ENCODE measurements around the gene NF1. TPM values are rescaled to one million over a fixed set of nuclear protein-coding genes. Genes with fewer than 3 reads are reported as not detected.

Gene NF1
- total RNA-seq, 4 donors from 2014 or later, result 66.1 to 107 (median 90.9) TPM

DNA sequence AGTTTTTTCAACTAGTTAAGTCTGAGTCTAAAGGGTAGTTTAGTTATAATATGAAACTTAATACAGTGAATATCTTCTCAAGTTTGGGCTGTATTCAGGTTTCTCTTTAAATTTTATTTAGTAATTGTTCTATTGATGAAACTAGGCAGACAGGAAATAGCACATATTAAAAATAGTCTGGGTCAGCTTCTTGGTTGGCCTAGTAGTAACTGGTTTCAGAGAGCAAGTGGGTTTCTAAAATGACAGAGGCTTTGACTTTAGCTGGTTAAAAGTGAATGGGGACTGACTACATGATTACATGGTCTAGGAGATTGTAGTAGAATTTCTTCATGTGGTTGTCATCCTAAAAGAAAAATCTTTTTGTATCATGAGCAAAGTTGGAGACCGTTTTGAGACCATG is 155.5 kb downstream of the NF1 start:
- H3K36me3 ChIP-seq, result peaks cover 0 to 24% (median 0%) of the 10 kb centered on the region in 3 donors
- H3K4me1 ChIP-seq, result peaks cover 0 to 28% (median 4%) of the 10 kb centered on the region in 4 donors
- no peaks in the 10 kb centered on the region for H3K9me3 ChIP-seq
- no peak for DNase-seq (ENCODE audit: low spot score in 2 of 2)
- WGBS, 2 donors, result 56 to 58% methylated on average over 1 of the region's 1 CpG
- H3K27me3 ChIP-seq, result no peaks in the 10 kb centered on the region
- TF ChIP-seq POLR2A (IDR thresholded peaks at IDR 0.05), result no peak
- TF ChIP-seq EP300 (IDR thresholded peaks at IDR 0.05), result no peak
- TF ChIP-seq, protein P1, sequence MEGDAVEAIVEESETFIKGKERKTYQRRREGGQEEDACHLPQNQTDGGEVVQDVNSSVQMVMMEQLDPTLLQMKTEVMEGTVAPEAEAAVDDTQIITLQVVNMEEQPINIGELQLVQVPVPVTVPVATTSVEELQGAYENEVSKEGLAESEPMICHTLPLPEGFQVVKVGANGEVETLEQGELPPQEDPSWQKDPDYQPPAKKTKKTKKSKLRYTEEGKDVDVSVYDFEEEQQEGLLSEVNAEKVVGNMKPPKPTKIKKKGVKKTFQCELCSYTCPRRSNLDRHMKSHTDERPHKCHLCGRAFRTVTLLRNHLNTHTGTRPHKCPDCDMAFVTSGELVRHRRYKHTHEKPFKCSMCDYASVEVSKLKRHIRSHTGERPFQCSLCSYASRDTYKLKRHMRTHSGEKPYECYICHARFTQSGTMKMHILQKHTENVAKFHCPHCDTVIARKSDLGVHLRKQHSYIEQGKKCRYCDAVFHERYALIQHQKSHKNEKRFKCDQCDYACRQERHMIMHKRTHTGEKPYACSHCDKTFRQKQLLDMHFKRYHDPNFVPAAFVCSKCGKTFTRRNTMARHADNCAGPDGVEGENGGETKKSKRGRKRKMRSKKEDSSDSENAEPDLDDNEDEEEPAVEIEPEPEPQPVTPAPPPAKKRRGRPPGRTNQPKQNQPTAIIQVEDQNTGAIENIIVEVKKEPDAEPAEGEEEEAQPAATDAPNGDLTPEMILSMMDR (IDR thresholded peaks at IDR 0.05), result no peak
- H3K27ac ChIP-seq, result peak overlapping the region in 1 of 4 donors; percentile 2
- no peak overlapping the region for H3K4me3 ChIP-seq

DNA sequence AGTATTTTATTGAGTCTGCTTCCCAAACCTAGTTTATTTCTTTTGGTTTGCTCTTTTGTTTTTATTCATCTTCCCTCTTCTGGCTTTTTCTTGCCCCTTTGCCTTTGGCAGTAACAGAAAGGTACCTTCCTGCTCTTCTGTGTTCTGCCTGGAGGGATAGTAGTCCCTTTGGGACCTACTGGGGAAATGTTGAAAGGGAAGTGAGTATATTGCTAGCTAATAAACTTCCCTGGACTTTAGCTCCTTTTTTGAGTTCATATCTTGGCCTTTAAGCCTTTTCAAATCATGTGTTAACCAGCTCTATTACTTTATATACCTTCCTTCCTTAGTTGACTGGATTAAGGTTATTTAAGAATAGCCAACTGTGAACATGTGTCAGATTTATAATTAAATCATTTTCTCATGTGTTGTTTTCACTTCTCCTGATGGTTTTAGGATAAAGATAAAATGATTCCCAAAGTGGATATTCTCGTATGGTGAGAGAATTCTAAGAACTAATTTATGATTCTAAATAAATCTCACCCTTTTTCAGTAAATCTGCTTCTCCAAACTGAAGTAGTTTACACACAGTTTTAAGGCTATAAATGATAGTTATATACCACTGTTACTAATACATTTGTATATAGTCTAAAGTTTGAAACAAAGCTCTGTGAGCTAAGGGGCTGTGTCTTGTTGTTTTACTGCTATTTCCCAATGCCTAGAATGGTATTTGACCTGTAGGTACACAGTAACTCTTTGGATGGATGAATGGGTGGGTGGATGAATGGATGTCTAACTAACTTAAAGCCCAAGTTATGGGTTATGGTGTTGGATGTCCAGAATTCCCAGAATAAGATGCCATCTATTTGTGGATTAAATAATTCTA is 156.6 kb downstream of the NF1 start:
- DNase-seq (ENCODE audit: low spot score in 2 of 2), result no peak
- TF ChIP-seq POLR2A (IDR thresholded peaks at IDR 0.05) (no peak), EP300 (IDR thresholded peaks at IDR 0.05) (no peak)
- TF ChIP-seq, protein P1 (IDR thresholded peaks at IDR 0.05), result no peak
- Histone ChIP-seq H3K36me3 (peaks cover 0 to 18% (median 0%) of the 10 kb centered on the region in 3 donors), H3K27me3 (no peaks in the 10 kb centered on the region), H3K9me3 (no peaks in the 10 kb centered on the region), H3K4me1 (peaks cover 0 to 28% (median 4%) of the 10 kb centered on the region in 4 donors), H3K4me3 (no peak overlapping the region), H3K27ac (peak overlapping the region in 2 of 4 donors; percentile 2 to 37)
- 70 to 73% methylated on average over 1 of the region's 1 CpG for WGBS, 2 donors

- Histone ChIP-seq H3K4me3 (no peak overlapping the region), H3K27ac (peak overlapping the region in 1 of 4 donors; percentile 2), H3K27me3 (no peaks in the 10 kb centered on the region), H3K36me3 (peaks cover 0 to 18% (median 0%) of the 10 kb centered on the region in 3 donors), H3K9me3 (no peaks in the 10 kb centered on the region), H3K4me1 (peaks cover 0 to 28% (median 4%) of the 10 kb centered on the region in 4 donors)
- no peak for DNase-seq (ENCODE audit: low spot score in 2 of 2)
- TF ChIP-seq, protein P1 (IDR thresholded peaks at IDR 0.05), result no peak
- no peak for TF ChIP-seq POLR2A (IDR thresholded peaks at IDR 0.05)
- no peak for TF ChIP-seq EP300 (IDR thresholded peaks at IDR 0.05)
Measured at GRCh38 chr17:31251970-31252328, 157.2 kb downstream of the NF1 start.

DNA sequence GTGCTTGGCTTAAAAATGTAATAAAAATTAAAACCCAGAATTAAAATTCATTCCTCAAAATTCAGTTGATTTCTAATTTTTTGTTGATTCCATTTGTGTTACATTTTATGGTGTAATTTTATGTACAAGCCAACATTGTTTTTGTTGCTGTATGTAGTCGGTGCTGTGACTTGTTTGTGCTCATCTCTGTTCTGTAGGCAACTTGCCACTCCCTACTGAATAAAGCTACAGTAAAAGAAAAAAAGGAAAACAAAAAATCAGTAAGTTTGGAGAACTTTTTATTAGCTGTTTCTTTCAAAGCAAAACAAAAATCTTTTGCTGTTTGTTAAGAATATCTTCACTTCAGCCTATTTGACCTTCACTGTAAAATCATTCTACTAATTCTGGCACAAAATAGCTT is 158.0 kb downstream of the NF1 start:
- 35 to 50% methylated on average over 1 of the region's 1 CpG for WGBS, 2 donors
- DNase-seq (ENCODE audit: low spot score in 2 of 2), result no peak
- Histone ChIP-seq H3K27me3 (no peaks in the 10 kb centered on the region), H3K4me1 (peaks cover 0 to 28% (median 4%) of the 10 kb centered on the region in 4 donors), H3K4me3 (no peak overlapping the region), H3K27ac (no peak overlapping the region), H3K9me3 (no peaks in the 10 kb centered on the region), H3K36me3 (peaks cover 0 to 17% (median 0%) of the 10 kb centered on the region in 3 donors)
- TF ChIP-seq, protein P1 (IDR thresholded peaks at IDR 0.05), result no peak
- TF ChIP-seq POLR2A (IDR thresholded peaks at IDR 0.05) (no peak), EP300 (IDR thresholded peaks at IDR 0.05) (no peak)

DNA sequence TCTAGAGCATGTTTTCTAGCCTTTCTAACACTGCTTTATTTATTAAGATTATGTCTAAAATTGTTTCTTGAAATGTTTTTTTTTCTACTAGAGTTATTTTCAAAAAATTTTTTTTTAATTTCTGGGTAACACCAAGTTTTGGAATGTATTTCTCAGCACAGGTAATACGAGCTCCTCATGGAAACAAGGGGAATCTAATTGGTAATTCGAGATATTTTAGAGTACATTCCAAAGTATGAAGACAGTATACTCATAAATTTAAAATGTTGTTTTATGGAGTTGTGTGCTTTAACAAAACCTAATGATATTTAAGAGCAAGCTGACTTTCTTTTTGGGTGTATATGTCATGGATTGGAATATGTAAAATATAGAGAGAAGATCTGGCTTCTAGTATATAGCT is 159.9 kb downstream of the NF1 start:
- 91 to 93% methylated on average over 2 of the region's 2 CpGs for WGBS, 2 donors
- TF ChIP-seq, protein P1 (IDR thresholded peaks at IDR 0.05), result no peak
- no peak for TF ChIP-seq EP300 (IDR thresholded peaks at IDR 0.05)
- TF ChIP-seq POLR2A (IDR thresholded peaks at IDR 0.05), result no peak
- Histone ChIP-seq H3K4me3 (no peak overlapping the region), H3K36me3 (peaks cover 0 to 3% (median 0%) of the 10 kb centered on the region in 3 donors), H3K27me3 (no peaks in the 10 kb centered on the region), H3K27ac (no peak overlapping the region), H3K4me1 (peaks cover 0 to 28% (median 4%) of the 10 kb centered on the region in 4 donors), H3K9me3 (no peaks in the 10 kb centered on the region)
- no peak for DNase-seq (ENCODE audit: low spot score in 2 of 2)

Data from tibial nerve (tissue), 4 donors.